Right forelimb (tissue), 1 donor: Measurements from ENCODE around the gene KRT10.

ENCODE experiments used
- DNase-seq: peaks from one replicate; pipeline ENCODE4 v3.0.0-alpha.2; 2018

The KRT10 gene

GRCh38 chr17:40801157-40801556 is 21.3 kb downstream of the KRT10 start:
- DNase-seq: no peak

- DNase-seq: no peak
Observed at GRCh38 chr17:40800381-40800780, 22.0 kb downstream of the KRT10 start.

- DNase-seq: no peak
Observed at GRCh38 chr17:40799859-40800258, 22.6 kb downstream of the KRT10 start, which contains the start of gene KRT28. Gene KRT28, minus strand, starts transcription at chr17:40799959. Its CDS starts 66 bp downstream, at chr17:40799893.

DNA sequence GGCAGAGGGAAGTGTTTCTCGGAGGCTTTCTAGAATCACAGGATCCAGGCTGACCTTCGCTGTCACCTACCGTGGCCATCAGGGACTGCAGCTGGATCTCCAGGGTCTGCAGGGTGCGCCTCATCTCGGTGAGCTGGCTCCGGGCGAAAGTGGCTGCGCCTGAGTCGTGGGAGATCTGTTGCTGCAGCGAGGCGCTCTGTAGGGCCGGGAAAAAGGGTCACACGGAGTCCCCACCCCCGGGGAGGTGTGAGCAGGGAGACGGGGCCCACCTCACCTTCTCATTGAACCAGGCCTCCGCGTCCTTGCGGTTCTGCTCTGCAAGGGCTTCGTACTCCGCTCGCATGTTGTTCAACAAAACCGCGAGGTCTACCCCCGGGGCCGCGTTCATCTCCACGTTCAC is 25.6 kb downstream of the KRT10 start:
- DNase-seq: no peak

- no peak for DNase-seq
Observed at GRCh38 chr17:40795019-40795667, 27.3 kb downstream of the KRT10 start.

- DNase-seq: no peak
Observed at GRCh38 chr17:40794466-40794865, 27.9 kb downstream of the KRT10 start.

GRCh38 chr17:40793832-40794231 is 28.6 kb downstream of the KRT10 start:
- no peak for DNase-seq

- no peak for DNase-seq
Observed at GRCh38 chr17:40791787-40792436, 30.5 kb downstream of the KRT10 start.

- DNase-seq: no peak
Observed at GRCh38 chr17:40791111-40791510, 31.3 kb downstream of the KRT10 start.

DNA sequence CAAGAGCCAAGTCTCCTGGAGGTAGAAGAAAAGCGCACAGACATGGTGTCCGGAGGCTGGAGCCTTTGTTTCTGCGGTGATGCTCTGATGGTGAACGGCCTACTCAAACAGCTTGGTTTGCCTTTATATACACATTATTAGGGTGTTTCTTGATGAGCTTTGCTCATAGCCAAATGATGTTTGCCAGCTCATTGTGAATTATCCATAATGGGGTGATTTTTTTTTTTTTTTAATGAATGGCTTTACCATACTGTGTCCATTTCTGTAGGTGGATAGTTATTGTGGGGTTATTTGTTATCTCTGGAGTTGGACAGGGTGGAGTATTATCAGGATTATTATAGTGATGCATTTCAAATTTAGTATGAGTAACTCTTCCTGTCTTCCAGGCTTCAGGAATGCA is 40.0 kb downstream of the KRT10 start, which contains the start of gene KRT27:
Gene KRT27 (minus strand): TSS at position 101 of the 400 bp plus-strand sequence. CDS start 57 bp downstream, at position 44.
- DNase-seq: no peak

- no peak for DNase-seq
Observed at GRCh38 chr17:40779181-40779909, 43.1 kb downstream of the KRT10 start.

DNA sequence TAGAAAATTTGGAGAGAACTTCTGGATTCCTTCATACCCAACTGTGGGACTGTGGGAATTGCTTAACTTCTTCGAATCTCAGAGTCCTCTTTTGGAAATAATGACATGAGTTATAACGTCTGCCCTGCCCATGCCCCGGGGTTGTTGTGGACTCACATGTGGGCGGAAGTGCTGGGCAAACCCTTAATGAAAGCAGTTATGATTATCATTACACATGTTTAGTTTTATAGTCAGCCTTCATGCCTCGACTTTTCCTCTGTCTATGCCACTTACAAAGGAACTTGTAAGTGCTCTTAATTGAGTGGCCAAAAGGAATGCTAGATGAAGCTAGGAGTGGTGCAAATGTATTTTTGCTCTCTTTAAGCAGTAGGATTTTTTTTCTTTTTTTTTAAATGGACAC is 44.0 kb downstream of the KRT10 start:
- no peak for DNase-seq

DNA sequence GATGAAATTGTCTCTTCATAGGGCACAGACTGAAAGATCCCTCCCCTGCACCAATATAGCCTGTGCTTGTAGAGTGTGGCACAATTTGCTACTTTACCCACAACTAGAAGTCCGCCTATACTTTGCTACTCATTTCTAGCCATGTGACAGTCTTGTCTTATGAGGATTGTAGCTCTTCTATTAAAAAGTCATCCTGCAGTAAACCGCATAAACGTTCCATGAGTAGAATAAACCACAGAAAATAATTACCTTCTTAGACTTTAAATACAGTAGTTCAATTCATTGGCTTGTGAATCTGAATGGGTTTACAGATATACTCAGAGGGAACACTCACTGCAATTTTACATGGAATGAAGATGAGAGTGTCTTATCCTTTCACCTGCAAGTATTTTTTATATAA is 44.4 kb downstream of the KRT10 start:
- DNase-seq: no peak

DNA sequence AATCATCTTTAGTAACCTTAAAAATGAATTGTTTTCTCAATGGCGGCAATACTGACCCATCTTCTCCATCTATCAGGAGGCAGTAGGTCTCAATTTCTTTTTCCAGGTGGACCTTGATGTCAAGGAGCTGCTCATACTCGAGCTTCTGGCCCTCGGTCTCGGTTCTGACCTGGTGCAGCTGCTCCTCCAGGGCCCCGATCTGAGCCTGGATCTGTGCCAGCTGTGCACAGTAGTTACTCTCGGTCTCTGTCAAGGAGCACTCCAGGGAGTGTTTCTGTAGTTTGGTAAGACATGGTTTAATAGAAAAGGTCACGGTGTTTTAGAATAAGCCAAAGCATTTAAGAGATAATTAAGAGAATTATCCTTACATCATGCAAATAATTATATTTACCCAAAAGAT is 45.0 kb downstream of the KRT10 start:
- no peak for DNase-seq

DNA sequence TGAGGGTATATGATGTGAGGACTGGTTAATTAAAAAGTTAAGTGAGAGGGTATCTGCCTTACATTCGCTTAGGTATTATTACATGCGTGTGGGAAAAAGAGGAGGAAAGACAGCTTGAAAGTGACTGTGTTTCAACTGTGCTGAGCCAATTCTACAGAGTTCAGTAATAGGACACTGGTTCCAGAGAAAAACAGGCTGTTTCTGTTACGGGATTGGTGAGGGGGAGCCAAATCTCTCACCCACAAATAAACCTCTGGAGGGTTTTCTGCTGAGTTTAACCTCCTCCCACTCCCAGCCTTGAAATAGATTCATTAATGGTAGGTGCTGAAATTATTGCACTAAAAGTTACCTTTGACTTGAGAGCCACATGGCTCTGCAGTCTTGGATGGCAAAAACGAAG is 46.5 kb downstream of the KRT10 start:
- no peak for DNase-seq

- no peak for DNase-seq
Observed at GRCh38 chr17:40772101-40772500, 50.3 kb downstream of the KRT10 start, which contains the start of gene KRT26. Gene KRT26, minus strand, starts transcription at chr17:40772201. Its CDS starts 88 bp downstream, at chr17:40772113.
